Measurements from ENCODE around the gene PCDH15.

PCDH15 gene

DNA sequence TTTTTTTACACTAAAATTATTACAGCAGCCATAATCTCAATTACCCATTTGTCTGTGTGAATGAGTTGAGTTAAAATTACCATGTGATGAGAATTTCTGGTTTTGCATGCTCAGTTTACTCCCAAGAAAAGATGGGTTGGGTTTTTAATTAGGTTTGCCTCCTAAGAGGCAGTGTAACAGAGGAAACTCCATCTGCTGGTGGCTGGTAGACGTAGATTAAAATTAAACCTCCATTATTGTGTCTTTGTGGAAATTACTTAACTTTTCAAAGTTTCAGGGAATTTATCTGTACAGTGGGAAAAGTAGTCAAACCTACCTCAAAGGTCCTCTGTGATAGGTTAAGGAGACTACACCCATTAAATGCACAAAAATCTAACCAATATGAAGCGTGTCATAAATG is 954.2 kb downstream of the PCDH15 start:
- no peak for DNase-seq (ENCODE audit: low spot score)

DNA sequence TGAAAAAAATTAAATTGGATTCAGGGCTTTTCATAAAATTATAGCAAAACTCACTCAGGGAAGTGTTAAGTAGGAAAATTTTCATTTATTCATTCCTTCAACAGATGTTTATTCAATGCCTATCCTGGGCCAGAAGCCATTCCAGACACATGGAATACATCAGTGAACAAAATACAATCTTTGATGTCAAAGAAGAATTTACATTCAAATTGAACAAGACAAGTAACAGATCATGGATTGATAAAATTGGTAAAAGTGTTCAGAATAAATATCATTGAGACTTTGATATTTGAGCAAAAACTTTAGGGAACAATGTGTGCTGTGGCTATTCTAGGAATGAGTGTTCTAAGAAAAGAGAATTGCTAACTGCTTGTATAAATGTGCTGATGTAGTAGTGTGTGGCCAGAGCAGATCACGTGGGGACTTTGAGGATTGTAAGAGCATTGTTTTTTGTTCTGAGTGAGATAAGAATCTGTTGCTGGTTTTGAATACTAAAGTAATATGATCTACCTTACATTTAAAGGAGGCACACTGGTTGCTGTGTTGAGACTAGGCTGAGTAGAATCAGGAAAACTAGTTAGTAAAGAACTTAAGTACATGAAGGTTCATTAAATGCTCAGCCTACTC is 957.2 kb downstream of the PCDH15 start:
- no peak for DNase-seq (ENCODE audit: low spot score)

DNA sequence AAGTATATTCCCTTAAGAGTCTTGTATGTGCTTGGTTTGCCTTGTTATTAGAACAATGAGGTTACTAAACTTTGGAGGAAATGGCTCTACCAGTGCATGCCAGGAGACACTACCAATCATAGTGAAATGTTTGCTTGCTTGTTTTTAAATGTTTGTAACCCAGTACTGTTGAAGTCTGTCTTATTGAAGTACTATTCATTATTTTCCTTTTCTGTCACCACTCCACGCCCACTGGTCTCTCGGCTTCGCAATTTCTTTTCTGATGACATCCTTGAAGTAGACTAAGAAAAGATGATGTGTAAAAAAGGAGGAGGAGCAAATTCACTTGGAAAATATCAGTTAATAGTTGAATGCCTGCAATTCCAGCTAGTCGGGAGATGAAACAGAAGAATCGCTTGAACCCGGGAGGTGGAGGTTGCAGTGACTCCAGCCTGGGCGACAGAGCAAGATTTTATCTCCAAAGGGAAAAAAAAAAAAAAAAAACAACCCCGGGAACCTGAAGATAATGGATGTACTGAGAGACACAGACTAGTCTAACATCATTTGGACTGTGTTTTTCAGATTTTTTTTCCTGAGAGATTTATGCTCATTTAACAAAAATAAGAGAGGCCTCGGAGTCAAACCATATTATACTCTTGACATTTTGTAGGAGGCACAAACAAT is 959.4 kb downstream of the PCDH15 start:
- DNase-seq (ENCODE audit: low spot score) = no peak

DNA sequence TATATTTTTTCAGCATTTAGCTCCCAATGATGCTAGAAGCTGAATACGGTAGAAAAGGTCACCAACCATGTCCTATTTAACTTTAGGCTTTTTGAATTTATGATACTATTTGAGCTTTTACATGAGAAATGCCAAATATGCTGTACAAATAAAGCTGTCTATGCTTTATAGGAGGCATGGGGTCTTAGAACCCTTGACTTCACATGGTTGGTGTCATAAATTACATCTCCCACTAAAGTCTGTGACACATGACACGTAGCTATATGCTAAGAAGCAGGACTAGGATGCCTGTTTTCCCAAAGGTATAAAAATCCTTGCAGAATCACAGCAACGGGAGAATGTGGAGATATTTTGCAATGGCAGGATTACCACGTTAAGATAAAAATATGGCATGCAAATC is 960.4 kb downstream of the PCDH15 start:
- no peak for DNase-seq (ENCODE audit: low spot score)

DNA sequence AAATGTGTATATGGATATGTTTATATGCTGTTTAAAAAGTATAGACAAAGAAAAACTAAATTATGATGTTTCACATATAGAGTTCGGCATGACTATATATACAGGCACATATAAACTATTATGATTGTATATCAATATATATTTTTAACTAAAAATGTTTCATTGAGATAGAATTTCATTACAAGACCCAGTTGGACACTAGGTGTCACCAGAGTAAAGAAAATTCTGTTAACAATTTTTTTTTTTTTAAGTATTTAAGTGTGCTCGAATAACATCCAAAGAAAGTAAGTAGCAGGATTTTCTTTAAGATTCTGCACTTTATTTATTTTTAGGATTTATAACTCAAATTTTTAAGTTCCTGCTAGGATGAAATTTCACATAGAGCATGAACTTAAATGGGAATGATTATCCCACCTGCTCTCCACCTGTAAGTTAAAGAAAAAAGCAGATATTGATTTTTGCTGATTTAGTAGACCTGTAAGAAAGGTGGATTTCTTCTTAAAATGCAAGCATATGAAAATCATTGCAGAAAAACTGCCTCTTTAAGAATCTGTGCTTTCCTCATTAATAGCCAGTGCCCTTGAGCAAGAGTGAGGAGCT is 961.5 kb downstream of the PCDH15 start:
- no peak for DNase-seq (ENCODE audit: low spot score)

DNA sequence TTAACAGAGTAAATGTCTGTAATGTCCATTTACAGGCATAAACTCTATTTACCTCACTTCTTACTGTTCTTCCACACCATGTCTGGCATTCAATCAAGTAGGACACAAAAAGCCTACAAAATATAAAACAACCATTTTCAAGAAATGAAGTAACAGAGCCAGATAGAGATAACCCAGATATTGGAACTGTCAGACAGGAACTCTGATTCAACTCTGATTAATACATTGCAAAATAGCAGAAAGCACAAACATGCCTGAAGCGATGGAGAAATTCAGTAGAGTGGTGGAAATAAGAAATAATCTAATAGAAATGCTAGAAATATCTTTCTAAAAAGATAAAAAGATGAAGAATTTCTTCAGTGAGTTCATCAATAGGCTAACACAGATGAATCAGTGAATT is 964.4 kb downstream of the PCDH15 start:
- DNase-seq (ENCODE audit: low spot score) = no peak

DNA sequence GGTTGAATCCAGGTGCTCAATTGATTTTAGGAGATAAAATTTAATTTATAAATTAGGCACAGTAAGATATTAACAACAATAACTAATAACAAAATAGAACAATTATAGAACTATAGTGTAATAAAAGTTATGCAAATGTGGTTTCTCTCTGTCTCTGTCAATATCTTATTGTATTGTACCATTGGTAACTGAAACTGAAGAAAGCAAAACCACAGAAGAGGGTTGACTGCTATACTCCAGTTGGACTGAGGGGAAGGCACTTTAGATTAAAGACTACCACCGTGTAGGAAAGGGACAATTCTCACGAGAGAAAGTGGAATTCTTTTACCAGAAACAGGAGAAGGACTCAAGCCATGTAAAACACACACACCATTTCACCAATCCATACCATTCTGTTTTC is 967.1 kb downstream of the PCDH15 start:
- DNase-seq (ENCODE audit: low spot score) = no peak

DNA sequence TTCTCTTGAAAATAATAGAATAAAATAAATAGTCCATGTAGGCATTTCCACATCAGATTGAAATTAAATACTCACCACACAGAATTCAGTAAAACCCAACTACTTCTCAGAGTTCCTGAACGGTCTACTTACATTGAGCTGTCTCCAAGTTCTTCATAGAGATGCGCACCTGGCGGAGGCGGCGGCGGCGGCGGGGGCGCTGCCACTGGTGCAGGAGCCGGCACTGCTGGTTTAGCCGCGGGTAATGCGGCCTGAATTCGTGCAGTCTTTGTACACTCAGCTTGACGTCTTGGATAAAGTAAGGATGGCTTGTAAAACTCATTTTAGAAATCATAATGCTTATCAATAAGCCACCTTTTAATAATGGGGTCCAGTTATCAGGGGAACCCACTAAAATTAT is 973.8 kb downstream of the PCDH15 start:
- DNase-seq (ENCODE audit: low spot score) = no peak

DNA sequence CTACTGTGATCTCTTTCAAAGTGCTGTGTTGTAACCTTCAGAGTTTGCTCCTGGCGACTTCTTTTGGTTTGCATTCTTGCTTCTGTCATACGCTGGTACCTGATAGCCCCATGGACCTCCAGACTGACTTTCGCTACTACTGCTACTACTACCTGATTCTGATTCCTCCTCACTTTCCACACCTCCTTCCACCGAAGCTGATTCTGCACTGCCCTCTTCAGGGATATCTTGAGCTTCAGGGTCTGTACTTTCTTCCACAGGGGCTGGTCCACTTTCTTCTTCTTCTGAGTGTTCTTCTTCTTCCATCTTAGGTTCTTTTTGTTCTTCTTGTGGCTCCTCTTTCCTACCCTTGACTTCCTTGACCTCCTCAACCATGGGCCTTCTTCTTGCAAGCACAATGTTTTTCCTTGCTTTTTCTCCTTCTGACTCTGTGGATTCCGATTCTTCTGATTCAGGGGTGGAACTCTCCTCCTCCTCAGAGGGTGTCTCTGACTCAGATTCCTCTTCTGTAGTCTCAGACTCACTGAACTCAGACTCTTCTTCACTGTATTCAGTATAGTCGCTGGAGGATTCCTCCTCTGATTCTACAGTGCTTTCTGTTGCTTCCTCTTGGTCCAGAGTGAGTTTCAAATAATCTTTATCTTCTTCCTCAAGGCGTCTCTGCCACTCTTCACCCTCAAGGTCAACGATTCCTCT is 992.2 kb downstream of the PCDH15 start:
- DNase-seq (ENCODE audit: low spot score) = no peak

DNA sequence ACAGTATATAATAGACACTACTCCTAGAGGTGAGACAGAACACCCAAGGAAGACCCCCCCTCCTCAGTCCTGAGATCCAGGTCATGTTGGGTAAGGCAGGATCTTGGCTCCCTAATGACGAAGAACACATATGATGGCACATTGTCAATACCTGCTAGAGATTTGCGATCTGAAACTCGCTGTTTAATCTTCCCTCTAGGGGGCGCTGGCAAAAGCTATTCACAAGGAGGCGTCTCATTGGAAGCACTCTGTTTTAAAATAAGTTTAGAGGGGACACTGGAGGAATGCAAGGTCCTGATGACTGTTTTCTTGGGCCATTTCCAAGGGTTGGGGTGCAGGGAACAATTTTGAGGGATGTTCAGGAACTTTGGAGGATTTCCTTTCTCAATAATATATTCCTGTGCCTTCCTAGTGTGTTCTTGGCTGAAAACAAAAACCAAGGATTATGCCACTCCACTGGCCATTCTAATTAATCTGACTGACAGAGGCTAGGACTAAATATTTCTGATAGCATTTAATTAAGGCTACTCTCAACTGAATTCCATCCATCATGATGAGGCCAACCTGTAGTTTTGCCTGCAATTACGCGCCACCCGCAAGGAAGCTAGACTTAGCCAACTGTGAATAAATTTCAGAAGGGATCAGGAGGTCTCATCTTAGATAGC is 1014.7 kb downstream of the PCDH15 start:
- no peak for DNase-seq (ENCODE audit: low spot score)

DNA sequence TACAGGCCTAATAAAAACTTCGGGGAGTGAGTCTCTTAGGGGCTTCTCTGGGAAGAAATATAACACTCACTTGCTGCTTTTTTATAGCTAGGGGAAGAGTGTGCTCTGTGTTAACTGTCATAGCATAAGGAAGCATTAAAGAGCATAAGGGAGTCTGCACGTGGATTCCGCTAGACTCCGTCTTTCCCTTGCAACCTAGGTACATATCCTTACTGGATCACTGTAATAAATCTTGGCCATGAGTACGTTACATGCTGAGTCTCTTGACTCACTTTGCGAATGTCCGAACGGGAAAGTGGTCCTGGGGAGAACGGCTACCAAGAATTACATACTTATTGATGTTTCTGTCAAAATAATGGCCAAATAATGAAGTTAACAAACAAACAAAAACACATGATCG is 1029.3 kb downstream of the PCDH15 start:
- DNase-seq (ENCODE audit: low spot score) = no peak

DNA sequence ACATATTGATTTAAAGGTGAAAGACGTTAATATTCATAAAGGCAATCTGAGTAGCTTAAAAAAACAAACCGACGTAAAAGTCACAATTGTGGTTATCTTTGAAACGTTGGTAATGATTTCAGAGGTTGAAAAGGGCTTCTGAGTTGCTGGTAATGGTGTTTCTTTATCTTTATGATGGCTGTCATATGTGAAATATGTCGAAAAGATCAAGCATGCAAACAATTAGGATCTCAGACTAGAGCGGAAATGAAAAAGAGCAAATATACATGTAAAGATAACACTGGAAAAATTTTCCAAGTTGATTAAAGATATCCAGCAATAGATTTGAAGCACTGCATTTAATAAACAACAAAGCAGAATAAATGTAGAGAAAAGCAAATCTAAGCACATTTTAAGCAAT is 1030.1 kb downstream of the PCDH15 start:
- DNase-seq (ENCODE audit: low spot score) = no peak

DNA sequence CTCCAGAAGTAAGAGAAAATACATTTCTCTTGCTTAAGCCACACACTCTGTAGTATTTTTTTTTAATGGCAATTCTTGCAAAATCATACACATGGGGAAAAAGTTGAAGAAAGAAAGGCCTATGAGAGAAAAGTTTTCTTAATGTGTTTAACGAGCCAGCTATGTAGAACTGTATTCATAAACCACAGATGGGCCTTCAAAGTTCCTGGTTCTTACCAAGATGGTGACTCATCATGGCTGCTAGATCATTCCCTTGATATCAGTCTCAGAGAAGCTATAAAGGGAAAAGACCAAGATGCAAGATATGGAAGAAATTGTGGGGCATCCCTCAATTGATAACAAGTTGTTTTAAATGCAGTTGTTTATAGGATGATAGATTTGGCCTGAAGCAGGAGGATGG is 1035.7 kb downstream of the PCDH15 start:
- DNase-seq (ENCODE audit: low spot score) = no peak

DNA sequence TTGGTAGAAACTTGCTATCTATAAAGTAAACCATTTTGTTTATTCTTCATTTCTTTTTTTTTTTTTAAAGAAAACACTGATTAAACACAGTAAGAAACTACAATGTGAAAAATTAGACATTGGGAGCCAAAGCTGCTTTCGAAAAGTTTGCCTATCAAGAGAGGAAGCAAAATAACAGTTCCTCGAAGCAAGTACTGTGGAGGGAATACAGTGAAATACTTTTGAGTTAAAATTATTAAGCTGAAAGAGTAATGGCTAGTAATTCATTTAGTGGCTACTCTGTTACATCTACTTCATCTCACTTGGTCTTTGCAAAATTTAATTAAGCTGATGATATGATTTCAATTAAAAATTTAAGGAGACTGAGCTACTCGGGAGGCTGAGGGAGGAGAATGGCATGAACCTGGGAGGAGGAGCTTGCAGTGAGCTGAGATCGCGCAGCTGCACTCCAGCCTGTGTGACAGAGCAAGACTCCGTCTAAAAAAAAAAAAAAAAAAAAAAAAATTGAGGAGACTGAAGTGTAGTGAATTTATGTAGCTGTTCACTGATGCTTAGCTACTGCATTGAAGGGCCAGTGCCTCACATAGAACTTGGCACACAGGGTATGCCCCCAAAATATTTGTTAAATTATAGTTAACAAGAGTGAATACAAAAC is 1046.3 kb downstream of the PCDH15 start:
- DNase-seq (ENCODE audit: low spot score) = no peak
